CD4-positive, alpha-beta T cell treated with Interleukin-17A for 4 hours (primary cell): Measurements from ENCODE around the gene BLVRB.
"Not testable (repeated sequence)": the region's sequence is repeated elsewhere in the genome, so short reads cannot be mapped to it uniquely, and the experiment has no call there.

Source experiments
- DNase-seq: peaks from one replicate; pipeline ENCODE4 v3.0.0-alpha.2; 2020; ENCODE audit warnings: mixed read lengths

Gene BLVRB

GRCh38 chr19:40445780-40446262 lies 19.7 kb downstream of the BLVRB start:
- DNase-seq = no peak

- DNase-seq = no peak
Measured at GRCh38 chr19:40444825-40445312, 20.7 kb downstream of the BLVRB start.

- peak; percentile 98 for DNase-seq
Measured at GRCh38 chr19:40444000-40444824, 21.3 kb downstream of the BLVRB start, which contains the start of gene SERTAD3. SERTAD3 (minus strand) TSS chr19:40444335; CDS start chr19:40442080, 2,255 bp downstream.

GRCh38 chr19:40443131-40443999 lies 22.2 kb downstream of the BLVRB start:
- peak; percentile 100 for DNase-seq

- no peak for DNase-seq
Measured at GRCh38 chr19:40442328-40443130, 23.0 kb downstream of the BLVRB start.

- DNase-seq = no peak
Measured at GRCh38 chr19:40441719-40442253, 23.8 kb downstream of the BLVRB start.

- no peak for DNase-seq
Measured at GRCh38 chr19:40438284-40438683, 27.3 kb downstream of the BLVRB start.

GRCh38 chr19:40433391-40434216 lies 31.9 kb downstream of the BLVRB start:
- peak; percentile 70 for DNase-seq

GRCh38 chr19:40432760-40433159 lies 32.8 kb downstream of the BLVRB start:
- not testable (repeated sequence) for DNase-seq

GRCh38 chr19:40431698-40432097 lies 33.8 kb downstream of the BLVRB start:
- DNase-seq = no peak

GRCh38 chr19:40430242-40430641 lies 35.3 kb downstream of the BLVRB start:
- DNase-seq = not testable (repeated sequence)

- not testable (repeated sequence) for DNase-seq
Measured at GRCh38 chr19:40428197-40428596, 37.3 kb downstream of the BLVRB start.

GRCh38 chr19:40425450-40426287 lies 39.9 kb downstream of the BLVRB start, which contains the start of gene SERTAD1:
SERTAD1 (minus strand) TSS chr19:40425992; CDS start chr19:40423546, 2,446 bp downstream.
- peak; percentile 100 for DNase-seq

- DNase-seq = peak; percentile 23
Measured at GRCh38 chr19:40424637-40425449, 40.7 kb downstream of the BLVRB start.

- no peak for DNase-seq
Measured at GRCh38 chr19:40423938-40424337, 41.6 kb downstream of the BLVRB start.

GRCh38 chr19:40422748-40423566 lies 42.6 kb downstream of the BLVRB start:
- no peak for DNase-seq

GRCh38 chr19:40421993-40422747 lies 43.4 kb downstream of the BLVRB start:
- no peak for DNase-seq
